Esophagus squamous epithelium (tissue), 4 donors: ENCODE measurements around the gene GULP1.

Source experiments
- CTCF ChIP-seq, 6 experiments: fragments of 450-650 bp in 4 of 6; fragments of 200-600 bp in 2 of 6; sonication (generic) in 2 of 6; IDR thresholded peaks; one replicate each; pipeline ENCODE4 v1.5.1; 2016 to 2019; ENCODE audit warnings: antibody characterized with exemption in 6 of 6, mild to moderate bottlenecking in 4 of 6, moderate library complexity in 4 of 6
- POLR2A ChIP-seq, 4 donors: fragments of 450-650 bp; IDR thresholded peaks; one replicate each; pipeline ENCODE4 v1.6.1; 2017; ENCODE audit warnings: antibody characterized with exemption in 4 of 4, mild to moderate bottlenecking in 4 of 4, moderate library complexity in 3 of 4

- TF ChIP-seq CTCF (IDR thresholded peaks at IDR 0.05) (no peak), POLR2A (IDR thresholded peaks at IDR 0.05) (no peak)
These were observed 142.3 kb downstream of the GULP1 start for GRCh38 chr2:188434018-188434417.
